Measurements from ENCODE around the gene BAIAP2L1. TPM values are rescaled to one million over a fixed set of nuclear protein-coding genes. Genes with fewer than 3 reads are reported as not detected.

The BAIAP2L1 gene
- total RNA-seq, 2 donors from 2014 or later: 4.2 to 5.1 TPM

GRCh38 chr7:98283127-98283886, 117.6 kb downstream of the BAIAP2L1 start:
- H3K9me3 Mint-ChIP-seq: no peaks in the 10 kb centered on the region
- peaks cover 0 to 8% of the 10 kb centered on the region in 2 donors for H3K36me3 Mint-ChIP-seq
- no peak for DNase-seq (ENCODE audit: low spot score in 2 of 2)
- no peak for ATAC-seq
- H3K27ac Mint-ChIP-seq: peak overlapping the region; percentile 79 to 91

GRCh38 chr7:98282703-98283102, 118.2 kb downstream of the BAIAP2L1 start:
- Mint-ChIP-seq H3K9me3 (no peaks in the 10 kb centered on the region), H3K27ac (peak overlapping the region; percentile 79 to 91), H3K36me3 (peaks cover 0 to 8% of the 10 kb centered on the region in 2 donors)
- no peak for DNase-seq (ENCODE audit: low spot score in 2 of 2)
- ATAC-seq: no peak

GRCh38 chr7:98281757-98282606, 118.9 kb downstream of the BAIAP2L1 start:
- ATAC-seq (peak; percentile 43 to 49), DNase-seq (ENCODE audit: low spot score in 2 of 2) (peak in 1 of 2 donors; percentile 26)
- peak overlapping the region; percentile 79 to 97 for H3K27ac Mint-ChIP-seq
- H3K36me3 Mint-ChIP-seq: peaks cover 0 to 8% of the 10 kb centered on the region in 2 donors
- H3K9me3 Mint-ChIP-seq: no peaks in the 10 kb centered on the region

- ATAC-seq (peak; percentile 85 to 86), DNase-seq (ENCODE audit: low spot score in 2 of 2) (peak; percentile 84 to 85)
- Mint-ChIP-seq H3K36me3 (peaks cover 0 to 8% of the 10 kb centered on the region in 2 donors), H3K27ac (peak within 1 kb of the TSS; percentile 79 to 97), H3K9me3 (no peaks in the 10 kb centered on the region)
Measured at GRCh38 chr7:98280791-98281756, 119.8 kb downstream of the BAIAP2L1 start, which contains the start of gene BRI3. Gene BRI3 (plus strand): TSS chr7:98281686. CDS start chr7:98281796, 110 bp downstream.

- Mint-ChIP-seq H3K9me3 (no peaks in the 10 kb centered on the region), H3K27ac (peak overlapping the region in 1 of 2 donors; percentile 79), H3K36me3 (peaks cover 0 to 8% of the 10 kb centered on the region in 2 donors)
- ATAC-seq (no peak), DNase-seq (ENCODE audit: low spot score in 2 of 2) (no peak)
Measured at GRCh38 chr7:98280296-98280695, 120.6 kb downstream of the BAIAP2L1 start.

GRCh38 chr7:98278936-98279335, 122.0 kb downstream of the BAIAP2L1 start:
- Mint-ChIP-seq H3K27ac (no peak overlapping the region), H3K9me3 (no peaks in the 10 kb centered on the region), H3K36me3 (peaks cover 0 to 8% of the 10 kb centered on the region in 2 donors)
- ATAC-seq: no peak
- no peak for DNase-seq (ENCODE audit: low spot score in 2 of 2)

- Mint-ChIP-seq H3K27ac (no peak overlapping the region), H3K36me3 (peaks cover 0 to 8% of the 10 kb centered on the region in 2 donors), H3K9me3 (no peaks in the 10 kb centered on the region)
- DNase-seq (ENCODE audit: low spot score in 2 of 2) (no peak), ATAC-seq (no peak)
Measured at GRCh38 chr7:98278408-98278807, 122.5 kb downstream of the BAIAP2L1 start.

GRCh38 chr7:98276241-98276761, 124.6 kb downstream of the BAIAP2L1 start:
- DNase-seq (ENCODE audit: low spot score in 2 of 2) (no peak), ATAC-seq (no peak)
- Mint-ChIP-seq H3K27ac (no peak overlapping the region), H3K36me3 (no peaks in the 10 kb centered on the region), H3K9me3 (no peaks in the 10 kb centered on the region)

GRCh38 chr7:98267303-98267702, 133.6 kb downstream of the BAIAP2L1 start:
- Mint-ChIP-seq H3K9me3 (no peaks in the 10 kb centered on the region), H3K36me3 (peaks cover 0 to 6% of the 10 kb centered on the region in 2 donors), H3K27ac (no peak overlapping the region)
- ATAC-seq: no peak
- no peak for DNase-seq (ENCODE audit: low spot score in 2 of 2)

- Mint-ChIP-seq H3K36me3 (peaks cover under 1 to 6% of the 10 kb centered on the region in 2 donors), H3K27ac (no peak overlapping the region), H3K9me3 (no peaks in the 10 kb centered on the region)
- ATAC-seq (no peak), DNase-seq (ENCODE audit: low spot score in 2 of 2) (no peak)
Measured at GRCh38 chr7:98266840-98267239, 134.1 kb downstream of the BAIAP2L1 start.

- H3K9me3 Mint-ChIP-seq: no peaks in the 10 kb centered on the region
- ATAC-seq: no peak
- H3K36me3 Mint-ChIP-seq: peaks cover 6 to 8% of the 10 kb centered on the region in 2 donors
- DNase-seq (ENCODE audit: low spot score in 2 of 2): no peak
- peak overlapping the region; percentile 45 to 82 for H3K27ac Mint-ChIP-seq
Measured at GRCh38 chr7:98265841-98266271, 135.0 kb downstream of the BAIAP2L1 start.

GRCh38 chr7:98257701-98258100, 143.2 kb downstream of the BAIAP2L1 start:
- Mint-ChIP-seq H3K36me3 (peaks cover 8 to 9% of the 10 kb centered on the region in 2 donors), H3K9me3 (no peaks in the 10 kb centered on the region), H3K27ac (no peak overlapping the region)
- DNase-seq (ENCODE audit: low spot score in 2 of 2): no peak
- no peak for ATAC-seq

- H3K9me3 Mint-ChIP-seq: no peaks in the 10 kb centered on the region
- ATAC-seq: no peak
- no peak for DNase-seq (ENCODE audit: low spot score in 2 of 2)
- peaks cover 9 to 15% of the 10 kb centered on the region in 2 donors for H3K36me3 Mint-ChIP-seq
- H3K27ac Mint-ChIP-seq: peak overlapping the region in 1 of 2 donors; percentile 90
Measured at GRCh38 chr7:98256431-98256830, 144.5 kb downstream of the BAIAP2L1 start.

GRCh38 chr7:98254951-98255610, 145.8 kb downstream of the BAIAP2L1 start:
- Mint-ChIP-seq H3K9me3 (no peaks in the 10 kb centered on the region), H3K36me3 (peaks cover 6 to 15% of the 10 kb centered on the region in 2 donors), H3K27ac (peak overlapping the region; percentile 77 to 94)
- DNase-seq (ENCODE audit: low spot score in 2 of 2) (peak in 1 of 2 donors; percentile 14), ATAC-seq (peak in 1 of 2 donors; percentile 1)

- ATAC-seq (no peak), DNase-seq (ENCODE audit: low spot score in 2 of 2) (no peak)
- H3K9me3 Mint-ChIP-seq: no peaks in the 10 kb centered on the region
- peak overlapping the region; percentile 77 to 94 for H3K27ac Mint-ChIP-seq
- peaks cover 9 to 15% of the 10 kb centered on the region in 2 donors for H3K36me3 Mint-ChIP-seq
Measured at GRCh38 chr7:98254516-98254915, 146.4 kb downstream of the BAIAP2L1 start.

Measured in activated naive CD4-positive, alpha-beta T cell treated with anti-CD3 and anti-CD28 coated beads, Interleukin-2, amount 50 U/mL, for 72 hours (primary cell).